ENCODE data around the gene EIF4A3.

DNA sequence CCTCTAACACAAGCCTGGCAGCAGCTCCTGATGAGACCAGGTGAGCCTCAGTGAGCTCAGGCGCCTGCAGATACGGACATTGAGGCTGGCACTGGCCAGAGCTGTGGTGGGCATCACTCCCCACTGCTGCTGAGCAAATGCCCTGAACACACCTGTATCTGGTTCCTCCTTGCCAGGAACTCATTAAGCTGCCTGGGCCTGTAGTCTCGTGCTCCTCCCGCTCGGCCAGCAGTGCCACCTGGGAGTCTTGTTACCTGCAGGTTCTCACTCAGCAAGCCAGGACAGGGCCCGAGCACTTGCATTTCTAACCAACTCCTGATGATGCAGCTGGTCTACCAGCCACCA, 13.3 kb downstream of the EIF4A3 start:
- TF ChIP-seq, protein P1, sequence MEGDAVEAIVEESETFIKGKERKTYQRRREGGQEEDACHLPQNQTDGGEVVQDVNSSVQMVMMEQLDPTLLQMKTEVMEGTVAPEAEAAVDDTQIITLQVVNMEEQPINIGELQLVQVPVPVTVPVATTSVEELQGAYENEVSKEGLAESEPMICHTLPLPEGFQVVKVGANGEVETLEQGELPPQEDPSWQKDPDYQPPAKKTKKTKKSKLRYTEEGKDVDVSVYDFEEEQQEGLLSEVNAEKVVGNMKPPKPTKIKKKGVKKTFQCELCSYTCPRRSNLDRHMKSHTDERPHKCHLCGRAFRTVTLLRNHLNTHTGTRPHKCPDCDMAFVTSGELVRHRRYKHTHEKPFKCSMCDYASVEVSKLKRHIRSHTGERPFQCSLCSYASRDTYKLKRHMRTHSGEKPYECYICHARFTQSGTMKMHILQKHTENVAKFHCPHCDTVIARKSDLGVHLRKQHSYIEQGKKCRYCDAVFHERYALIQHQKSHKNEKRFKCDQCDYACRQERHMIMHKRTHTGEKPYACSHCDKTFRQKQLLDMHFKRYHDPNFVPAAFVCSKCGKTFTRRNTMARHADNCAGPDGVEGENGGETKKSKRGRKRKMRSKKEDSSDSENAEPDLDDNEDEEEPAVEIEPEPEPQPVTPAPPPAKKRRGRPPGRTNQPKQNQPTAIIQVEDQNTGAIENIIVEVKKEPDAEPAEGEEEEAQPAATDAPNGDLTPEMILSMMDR (conservative IDR thresholded peaks at IDR 0.05; ENCODE audit: low read length): no peak
- no peak for TF ChIP-seq EZH2phosphoT487 (IDR thresholded peaks at IDR 0.05; ENCODE audit: borderline replicate concordance, low read depth, low read length)
